Activated T-helper 17 cell treated with anti-CD3 and anti-CD28 coated beads, Interleukin-2, amount 50 U/mL, for 72 hours (primary cell): ENCODE measurements around the gene WDR81. TPM values are rescaled to one million over a fixed set of nuclear protein-coding genes. Genes with fewer than 3 reads are reported as not detected.
A peak's percentile ranks its signal among the peaks of the same experiment; 100 is the strongest.
"Not testable (repeated sequence)": the region's sequence is repeated elsewhere in the genome, so short reads cannot be mapped to it uniquely, and the experiment has no call there.

Experiments used
- ATAC-seq: fragments of 150-1000 bp; cut with Tn5 transposase; replicated peaks from 2 replicates; pipeline ENCODE4 v1.10.0; 2021; ENCODE audit warnings: mild to moderate bottlenecking, moderate library complexity
- H3K27ac Mint-ChIP-seq: one replicate; pipeline ENCODE4 v1.8.0; 2022; ENCODE audit warnings: mixed read lengths
- H3K27me3 Mint-ChIP-seq: one replicate; pipeline ENCODE4 v1.8.0; 2022; ENCODE audit warnings: mixed read lengths
- H3K36me3 Mint-ChIP-seq: one replicate; pipeline ENCODE4 v1.8.0; 2022; ENCODE audit warnings: low read depth, mild to moderate bottlenecking, mixed read lengths
- H3K4me1 Mint-ChIP-seq: one replicate; pipeline ENCODE4 v1.8.0; 2022; ENCODE audit warnings: mixed read lengths
- H3K4me3 Mint-ChIP-seq: one replicate; pipeline ENCODE4 v1.8.0; 2022; ENCODE audit warnings: mild to moderate bottlenecking, mixed read lengths
- H3K9me3 Mint-ChIP-seq: one replicate; pipeline ENCODE4 v1.8.0; 2022; ENCODE audit warnings: mixed read lengths
- total RNA-seq, 2 donors: library from RNA; stranded (reverse); gene quantifications; one replicate each; pipeline ENCODE4 v1.2.3, GENCODE V29; 2022

WDR81 gene
- total RNA-seq, 2 donors from 2014 or later: 13.2 to 20.2 TPM

GRCh38 chr17:1732241-1732832 is 7.8 kb downstream of the WDR81 start:
- no peak for ATAC-seq
- no peak overlapping the region for H3K4me3 Mint-ChIP-seq
- H3K4me1 Mint-ChIP-seq: peaks cover 18% of the 10 kb centered on the region
- no peaks in the 10 kb centered on the region for H3K9me3 Mint-ChIP-seq
- no peaks in the 10 kb centered on the region for H3K27me3 Mint-ChIP-seq
- no peak overlapping the region for H3K27ac Mint-ChIP-seq
- peaks cover 29% of the 10 kb centered on the region for H3K36me3 Mint-ChIP-seq

DNA sequence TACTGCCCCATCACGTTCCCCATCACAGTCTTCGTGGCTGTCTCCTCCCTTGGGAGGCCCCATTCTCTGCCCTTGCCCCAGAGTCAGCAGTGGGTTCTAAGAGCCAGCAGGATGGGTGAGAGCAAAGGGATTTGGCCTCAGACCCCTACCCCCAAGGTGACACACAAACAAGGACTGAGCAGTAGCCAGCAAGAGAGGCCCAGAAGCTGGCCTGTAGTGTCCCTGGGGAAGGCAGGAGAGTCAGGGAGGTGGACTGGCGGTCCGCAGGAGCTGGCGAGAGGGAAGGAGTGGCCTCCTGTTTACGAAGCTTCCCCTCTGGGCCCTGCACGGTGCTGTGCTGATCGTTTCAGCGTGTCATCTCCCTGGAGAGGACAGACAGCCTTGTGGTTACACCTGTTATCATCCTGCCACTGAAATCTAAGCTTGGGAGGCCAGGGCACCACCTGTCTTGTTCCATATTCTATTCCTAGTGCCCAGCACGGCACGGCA is 8.4 kb downstream of the WDR81 start:
- H3K4me3 Mint-ChIP-seq: no peak overlapping the region
- no peak for ATAC-seq
- H3K9me3 Mint-ChIP-seq: no peaks in the 10 kb centered on the region

GRCh38 chr17:1733759-1734158 is 9.3 kb downstream of the WDR81 start:
- Mint-ChIP-seq H3K4me1 (peaks cover 14% of the 10 kb centered on the region), H3K27me3 (no peaks in the 10 kb centered on the region), H3K36me3 (peaks cover 20% of the 10 kb centered on the region), H3K4me3 (no peak overlapping the region), H3K9me3 (no peaks in the 10 kb centered on the region), H3K27ac (no peak overlapping the region)
- ATAC-seq: no peak

More for the DNA sequence above, 8.4 kb downstream of the WDR81 start:
- Mint-ChIP-seq H3K36me3 (peaks cover 28% of the 10 kb centered on the region), H3K27me3 (no peaks in the 10 kb centered on the region), H3K27ac (no peak overlapping the region), H3K4me1 (peaks cover 18% of the 10 kb centered on the region)

DNA sequence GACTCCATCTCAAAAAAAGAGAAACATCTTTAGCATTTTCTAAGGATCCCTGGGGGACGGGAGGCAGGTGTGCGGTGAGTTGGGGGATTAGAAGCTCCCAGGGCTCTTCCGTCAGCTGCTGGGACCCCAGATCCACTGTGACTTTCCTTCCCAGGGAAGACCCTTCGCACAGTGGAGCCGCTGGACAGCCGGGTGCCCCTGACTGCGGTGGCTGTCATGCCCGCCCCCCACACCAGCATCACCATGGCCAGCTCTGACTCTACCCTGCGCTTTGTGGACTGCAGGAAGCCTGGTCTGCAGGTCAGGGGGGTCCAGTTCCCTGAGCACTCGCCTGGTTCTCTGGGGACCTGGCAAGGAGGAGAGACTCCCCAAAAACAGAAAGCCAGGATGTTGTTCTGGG is 10.9 kb downstream of the WDR81 start:
- no peak overlapping the region for H3K27ac Mint-ChIP-seq
- H3K27me3 Mint-ChIP-seq: no peaks in the 10 kb centered on the region
- H3K36me3 Mint-ChIP-seq: peaks cover 10% of the 10 kb centered on the region
- peaks cover 14% of the 10 kb centered on the region for H3K4me1 Mint-ChIP-seq
- no peaks in the 10 kb centered on the region for H3K9me3 Mint-ChIP-seq
- ATAC-seq: no peak
- H3K4me3 Mint-ChIP-seq: no peak overlapping the region

- H3K27me3 Mint-ChIP-seq: no peaks in the 10 kb centered on the region
- peaks cover 14% of the 10 kb centered on the region for H3K4me1 Mint-ChIP-seq
- ATAC-seq: no peak
- peaks cover 10% of the 10 kb centered on the region for H3K36me3 Mint-ChIP-seq
- no peak overlapping the region for H3K27ac Mint-ChIP-seq
- H3K4me3 Mint-ChIP-seq: no peak overlapping the region
- H3K9me3 Mint-ChIP-seq: no peaks in the 10 kb centered on the region
Observed at GRCh38 chr17:1735834-1736347, 11.4 kb downstream of the WDR81 start.

GRCh38 chr17:1736348-1737281 is 12.1 kb downstream of the WDR81 start:
- Mint-ChIP-seq H3K36me3 (peaks cover 10% of the 10 kb centered on the region), H3K4me3 (peak overlapping the region; percentile 52), H3K27me3 (no peaks in the 10 kb centered on the region), H3K27ac (peak overlapping the region; percentile 81), H3K9me3 (no peaks in the 10 kb centered on the region), H3K4me1 (peaks cover 14% of the 10 kb centered on the region)
- ATAC-seq: peak; percentile 93

- peak overlapping the region; percentile 52 for H3K4me3 Mint-ChIP-seq
- H3K36me3 Mint-ChIP-seq: peaks cover 10% of the 10 kb centered on the region
- H3K4me1 Mint-ChIP-seq: peaks cover 14% of the 10 kb centered on the region
- peak overlapping the region; percentile 46 for H3K27ac Mint-ChIP-seq
- ATAC-seq: no peak
- no peaks in the 10 kb centered on the region for H3K27me3 Mint-ChIP-seq
- H3K9me3 Mint-ChIP-seq: no peaks in the 10 kb centered on the region
Observed at GRCh38 chr17:1737531-1738291, 13.2 kb downstream of the WDR81 start.

DNA sequence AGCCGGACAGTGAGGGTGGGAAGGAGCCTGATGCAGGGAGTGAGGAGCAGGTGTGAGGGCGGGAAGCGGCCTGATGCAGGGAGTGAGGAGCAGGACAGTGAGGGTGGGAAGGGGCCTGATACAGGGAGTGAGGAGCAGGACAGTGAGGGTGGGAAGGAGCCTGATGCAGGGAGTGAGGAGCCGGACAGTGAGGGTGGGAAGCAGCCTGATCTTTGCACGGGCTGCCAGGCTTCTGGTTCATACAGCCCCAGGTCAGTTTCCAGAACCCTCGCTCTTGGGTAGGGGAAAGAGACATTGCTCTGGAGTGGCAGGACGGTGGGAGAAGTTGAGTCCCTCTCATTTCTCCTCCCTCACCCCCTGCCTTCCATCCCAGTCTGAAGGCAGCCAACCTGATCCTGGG is 17.4 kb downstream of the WDR81 start:
- not testable (repeated sequence) for H3K27ac Mint-ChIP-seq, H3K27me3 Mint-ChIP-seq, ATAC-seq, H3K36me3 Mint-ChIP-seq, H3K4me3 Mint-ChIP-seq, H3K4me1 Mint-ChIP-seq, H3K9me3 Mint-ChIP-seq

- no peak for ATAC-seq
- Mint-ChIP-seq H3K9me3 (no peaks in the 10 kb centered on the region), H3K27me3 (no peaks in the 10 kb centered on the region), H3K4me1 (no peaks in the 10 kb centered on the region), H3K4me3 (no peak within 1 kb of the TSS), H3K27ac (no peak within 1 kb of the TSS), H3K36me3 (no peaks in the 10 kb centered on the region)
Observed at GRCh38 chr17:1742371-1743087, 18.0 kb downstream of the WDR81 start, which contains the start of gene SERPINF2. TSS of gene SERPINF2 (plus strand) at chr17:1742871. CDS start at chr17:1744996, 2,125 bp downstream.

DNA sequence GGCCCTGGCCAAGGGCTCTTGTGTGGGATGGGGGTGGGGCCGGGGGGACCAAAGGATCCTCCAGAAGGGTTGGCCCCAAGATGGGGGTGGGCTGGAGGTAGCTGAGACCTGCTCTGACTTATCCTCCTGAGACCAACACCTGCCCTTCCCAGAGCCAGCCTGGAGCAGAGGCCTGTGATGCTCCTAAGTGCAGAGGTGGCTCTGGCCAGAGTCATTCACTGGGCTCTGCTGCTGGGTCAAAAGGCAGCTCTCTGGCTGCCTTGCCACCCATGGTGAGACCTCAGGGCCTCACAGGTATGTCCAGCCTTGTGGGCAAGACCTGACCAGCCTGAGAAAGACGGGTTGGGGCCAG is 18.6 kb downstream of the WDR81 start:
- Mint-ChIP-seq H3K4me1 (no peaks in the 10 kb centered on the region), H3K27ac (no peak overlapping the region), H3K36me3 (no peaks in the 10 kb centered on the region), H3K27me3 (no peaks in the 10 kb centered on the region), H3K4me3 (no peak overlapping the region), H3K9me3 (no peaks in the 10 kb centered on the region)
- no peak for ATAC-seq

DNA sequence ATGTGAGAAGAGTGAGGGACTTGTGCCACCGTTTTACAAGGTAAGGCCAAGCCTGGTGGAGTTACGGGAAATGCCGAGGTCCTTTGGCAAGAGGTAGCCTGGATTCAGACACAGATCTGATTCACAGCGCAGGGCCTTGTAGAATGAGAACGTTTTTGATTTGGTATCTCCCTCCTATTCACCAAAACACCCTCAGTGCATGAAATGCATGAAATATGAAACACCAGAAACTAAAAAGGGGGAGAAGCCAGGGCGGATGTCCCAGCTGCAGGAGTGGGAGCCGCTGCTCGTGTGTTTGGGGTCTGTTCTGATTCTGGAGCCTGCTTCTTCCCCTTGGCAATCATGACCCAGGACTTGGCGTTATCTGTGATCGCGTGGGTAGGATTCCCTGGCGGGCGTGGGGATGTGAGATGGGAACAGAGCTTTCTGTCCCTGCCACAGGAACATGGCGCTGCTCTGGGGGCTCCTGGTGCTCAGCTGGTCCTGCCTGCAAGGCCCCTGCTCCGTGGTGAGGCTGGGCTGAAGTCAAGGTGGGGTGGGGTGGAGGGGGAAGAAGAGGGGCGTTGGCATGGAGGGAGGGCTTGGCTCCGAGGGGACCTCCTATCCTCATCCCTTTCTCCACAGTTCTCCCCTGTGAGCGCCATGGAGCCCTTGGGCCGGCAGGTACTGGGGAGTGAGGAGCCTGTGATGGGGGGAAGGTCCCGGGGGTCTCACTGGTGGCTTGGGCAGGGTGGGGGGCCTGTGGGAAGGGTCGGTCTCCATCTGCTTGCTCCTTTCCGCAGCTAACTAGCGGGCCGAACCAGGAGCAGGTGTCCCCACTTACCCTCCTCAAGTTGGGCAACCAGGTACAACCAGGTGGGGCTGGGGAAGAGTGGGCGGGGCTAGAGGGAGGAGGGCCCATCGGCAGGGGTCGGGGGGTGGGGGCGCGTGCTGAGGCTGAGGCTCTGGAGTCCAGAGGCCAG is 20.3 kb downstream of the WDR81 start:
- no peak for ATAC-seq
- Mint-ChIP-seq H3K27ac (no peak overlapping the region), H3K9me3 (no peaks in the 10 kb centered on the region), H3K36me3 (no peaks in the 10 kb centered on the region), H3K4me1 (no peaks in the 10 kb centered on the region), H3K27me3 (no peaks in the 10 kb centered on the region), H3K4me3 (no peak overlapping the region)

- H3K9me3 Mint-ChIP-seq: no peaks in the 10 kb centered on the region
- no peaks in the 10 kb centered on the region for H3K36me3 Mint-ChIP-seq
- no peaks in the 10 kb centered on the region for H3K27me3 Mint-ChIP-seq
- H3K4me3 Mint-ChIP-seq: no peak overlapping the region
- H3K4me1 Mint-ChIP-seq: no peaks in the 10 kb centered on the region
- H3K27ac Mint-ChIP-seq: no peak overlapping the region
- ATAC-seq: no peak
Observed at GRCh38 chr17:1745513-1746020, 21.1 kb downstream of the WDR81 start.
